HUES64 (cell line): ENCODE data around the gene SNRPD3.
"Not testable (repeated sequence)": the region's sequence is repeated elsewhere in the genome, so short reads cannot be mapped to it uniquely, and the experiment has no call there.

ENCODE experiments used
- H3K27ac ChIP-seq: 2 replicates; pipeline ENCODE4 v1.7.0; 2013; ENCODE audit warnings: low read depth, low read length, inconsistent platforms
- H3K27me3 ChIP-seq: 2 replicates; pipeline ENCODE4 v1.6.1; 2013; ENCODE audit warnings: mild to moderate bottlenecking, low read length; ENCODE audit not compliant: insufficient read depth
- H3K36me3 ChIP-seq: 2 replicates; pipeline ENCODE4 v1.6.1; 2013; ENCODE audit warnings: mild to moderate bottlenecking, low read length; ENCODE audit not compliant: insufficient read depth
- H3K4me1 ChIP-seq: 2 replicates; pipeline ENCODE4 v1.6.1; 2013; ENCODE audit warnings: mild to moderate bottlenecking, low read length, moderate library complexity; ENCODE audit not compliant: insufficient read depth
- H3K4me3 ChIP-seq: 2 replicates; pipeline ENCODE4 v1.5.1; 2013; ENCODE audit warnings: mild to moderate bottlenecking, low read length, moderate library complexity
- H3K9ac ChIP-seq: 2 replicates; pipeline ENCODE4 v1.6.1; 2013; ENCODE audit warnings: mild to moderate bottlenecking, low read depth, low read length
- H3K9me3 ChIP-seq: 2 replicates; pipeline ENCODE4 v1.6.1; 2013; ENCODE audit warnings: low read depth, low read length; ENCODE audit not compliant: insufficient read depth
- WGBS: fragments of 150-250, 120-280 bp; methylation state at CpG from one replicate; pipeline ENCODE4 v1.1.7; 2013; ENCODE audit warnings: missing lambda C conversion rate; 5-methylcytosine and 5-hydroxymethylcytosine counted together

The SNRPD3 gene

GRCh38 chr22:24593836-24594568 is 38.2 kb downstream of the SNRPD3 start:
- Histone ChIP-seq H3K4me3 (no peak overlapping the region), H3K27me3 (no peaks in the 10 kb centered on the region), H3K9ac (peak overlapping the region; percentile 83; the same call in 1 of the 2 replicates), H3K36me3 (no peaks in the 10 kb centered on the region), H3K9me3 (no peaks in the 10 kb centered on the region), H3K27ac (no peak overlapping the region), H3K4me1 (peaks cover 11% of the 10 kb centered on the region)
- 80% methylated on average over 16 of the region's 16 CpGs for WGBS

- Histone ChIP-seq H3K4me3 (no peak overlapping the region), H3K27me3 (no peaks in the 10 kb centered on the region), H3K4me1 (peaks cover 17% of the 10 kb centered on the region), H3K9ac (no peak overlapping the region), H3K36me3 (no peaks in the 10 kb centered on the region), H3K27ac (no peak overlapping the region), H3K9me3 (no peaks in the 10 kb centered on the region)
- WGBS = 76% methylated on average over 7 of the region's 7 CpGs
Observed at GRCh38 chr22:24594569-24595120, 38.8 kb downstream of the SNRPD3 start.

GRCh38 chr22:24595228-24595627 is 39.4 kb downstream of the SNRPD3 start:
- Histone ChIP-seq H3K36me3 (no peaks in the 10 kb centered on the region), H3K9me3 (no peaks in the 10 kb centered on the region), H3K9ac (no peak overlapping the region), H3K27ac (no peak overlapping the region), H3K4me1 (peaks cover 18% of the 10 kb centered on the region), H3K27me3 (no peaks in the 10 kb centered on the region), H3K4me3 (no peak overlapping the region)
- WGBS = 90% methylated on average over 6 of the region's 6 CpGs

- Histone ChIP-seq H3K4me1 (peaks cover 18% of the 10 kb centered on the region), H3K9me3 (no peaks in the 10 kb centered on the region), H3K27ac (no peak overlapping the region), H3K9ac (no peak overlapping the region), H3K36me3 (no peaks in the 10 kb centered on the region), H3K4me3 (no peak overlapping the region), H3K27me3 (no peaks in the 10 kb centered on the region)
- 93% methylated on average over 4 of the region's 4 CpGs for WGBS
Observed at GRCh38 chr22:24595863-24596262, 40.1 kb downstream of the SNRPD3 start.

- not testable (repeated sequence) for H3K9me3 ChIP-seq, H3K9ac ChIP-seq, H3K36me3 ChIP-seq, H3K4me3 ChIP-seq, H3K27ac ChIP-seq, H3K27me3 ChIP-seq
- WGBS = 90% methylated on average over 9 of the region's 9 CpGs
- peaks cover 17% of the 10 kb centered on the region for H3K4me1 ChIP-seq
Observed at GRCh38 chr22:24597076-24597475, 41.3 kb downstream of the SNRPD3 start.

- 73% methylated on average over 8 of the region's 8 CpGs for WGBS
- Histone ChIP-seq H3K4me1 (peaks cover 13% of the 10 kb centered on the region; the same call in 1 of the 2 replicates), H3K27ac (no peak overlapping the region), H3K27me3 (no peaks in the 10 kb centered on the region), H3K4me3 (no peak overlapping the region), H3K9ac (no peak overlapping the region), H3K9me3 (no peaks in the 10 kb centered on the region), H3K36me3 (no peaks in the 10 kb centered on the region)
Observed at GRCh38 chr22:24599514-24599913, 43.7 kb downstream of the SNRPD3 start.

- H3K9me3 ChIP-seq, H3K27me3 ChIP-seq, H3K36me3 ChIP-seq, H3K4me3 ChIP-seq, H3K9ac ChIP-seq, H3K27ac ChIP-seq: not testable (repeated sequence)
- 94% methylated on average over 3 of the region's 3 CpGs for WGBS
- H3K4me1 ChIP-seq = peaks cover 13% of the 10 kb centered on the region; the same call in 1 of the 2 replicates
Observed at GRCh38 chr22:24599958-24600715, 44.3 kb downstream of the SNRPD3 start.

- no peak overlapping the region for H3K4me3 ChIP-seq
- no peaks in the 10 kb centered on the region for H3K36me3 ChIP-seq
- H3K27ac ChIP-seq = no peak overlapping the region
- H3K9me3 ChIP-seq = no peaks in the 10 kb centered on the region
- no peak overlapping the region for H3K9ac ChIP-seq
- no peaks in the 10 kb centered on the region for H3K27me3 ChIP-seq
- 90% methylated on average over 12 of the region's 12 CpGs for WGBS
- H3K4me1 ChIP-seq = peaks cover 13% of the 10 kb centered on the region; the same call in 1 of the 2 replicates
Observed at GRCh38 chr22:24601217-24602104, 45.7 kb downstream of the SNRPD3 start.

GRCh38 chr22:24602105-24602749 is 46.4 kb downstream of the SNRPD3 start:
- not testable (repeated sequence) for H3K27me3 ChIP-seq, H3K9me3 ChIP-seq, H3K36me3 ChIP-seq, H3K4me3 ChIP-seq, H3K9ac ChIP-seq, H3K27ac ChIP-seq
- H3K4me1 ChIP-seq = peaks cover 13% of the 10 kb centered on the region; the same call in 1 of the 2 replicates
- WGBS = 88% methylated on average over 11 of the region's 11 CpGs
